Stimulated activated CD8-positive, alpha-beta memory T cell treated with anti-CD3 and anti-CD28 coated beads, Interleukin-7, amount 100 ng/mL, for 24 hours (primary cell): ENCODE results near the gene SCNN1B.
"Not testable (repeated sequence)": the region's sequence is repeated elsewhere in the genome, so short reads cannot be mapped to it uniquely, and the experiment has no call there.

Experiments
- DNase-seq: peaks from one replicate; pipeline ENCODE4 v3.0.0-alpha.2; 2020; ENCODE audit warnings: low read depth

The SCNN1B gene, protein sequence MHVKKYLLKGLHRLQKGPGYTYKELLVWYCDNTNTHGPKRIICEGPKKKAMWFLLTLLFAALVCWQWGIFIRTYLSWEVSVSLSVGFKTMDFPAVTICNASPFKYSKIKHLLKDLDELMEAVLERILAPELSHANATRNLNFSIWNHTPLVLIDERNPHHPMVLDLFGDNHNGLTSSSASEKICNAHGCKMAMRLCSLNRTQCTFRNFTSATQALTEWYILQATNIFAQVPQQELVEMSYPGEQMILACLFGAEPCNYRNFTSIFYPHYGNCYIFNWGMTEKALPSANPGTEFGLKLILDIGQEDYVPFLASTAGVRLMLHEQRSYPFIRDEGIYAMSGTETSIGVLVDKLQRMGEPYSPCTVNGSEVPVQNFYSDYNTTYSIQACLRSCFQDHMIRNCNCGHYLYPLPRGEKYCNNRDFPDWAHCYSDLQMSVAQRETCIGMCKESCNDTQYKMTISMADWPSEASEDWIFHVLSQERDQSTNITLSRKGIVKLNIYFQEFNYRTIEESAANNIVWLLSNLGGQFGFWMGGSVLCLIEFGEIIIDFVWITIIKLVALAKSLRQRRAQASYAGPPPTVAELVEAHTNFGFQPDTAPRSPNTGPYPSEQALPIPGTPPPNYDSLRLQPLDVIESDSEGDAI

GRCh38 chr16:23302045-23302956, at the start of gene SCNN1B:
SCNN1B (plus strand) TSS chr16:23302302; CDS start chr16:23348600, 46,298 bp downstream.
- no peak for DNase-seq

- DNase-seq = no peak
These were observed 49.8 kb upstream of the SCNN1B start for GRCh38 chr16:23252310-23252709.

- DNase-seq = not testable (repeated sequence)
These were observed 48.5 kb upstream of the SCNN1B start for GRCh38 chr16:23253650-23254049.

DNA sequence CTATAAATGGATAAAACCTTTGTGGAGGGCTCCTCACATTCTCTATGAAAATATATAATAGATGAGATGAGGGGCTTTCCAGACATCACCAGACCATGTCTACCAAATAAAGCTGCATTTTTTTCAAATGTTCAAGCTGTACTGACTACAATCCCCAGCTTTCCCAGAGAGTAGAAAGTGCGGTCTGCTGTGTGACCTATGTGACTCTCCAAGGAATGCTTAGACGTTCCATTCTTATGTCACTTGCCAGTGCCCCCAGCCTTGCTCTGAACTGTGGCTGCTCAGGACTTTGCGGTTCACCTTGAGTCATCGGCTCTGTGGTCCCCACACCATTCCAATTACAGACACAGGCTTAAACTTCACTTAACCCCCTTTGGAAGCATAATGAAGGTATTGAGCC, 47.8 kb upstream of the SCNN1B start:
- DNase-seq = no peak

DNA sequence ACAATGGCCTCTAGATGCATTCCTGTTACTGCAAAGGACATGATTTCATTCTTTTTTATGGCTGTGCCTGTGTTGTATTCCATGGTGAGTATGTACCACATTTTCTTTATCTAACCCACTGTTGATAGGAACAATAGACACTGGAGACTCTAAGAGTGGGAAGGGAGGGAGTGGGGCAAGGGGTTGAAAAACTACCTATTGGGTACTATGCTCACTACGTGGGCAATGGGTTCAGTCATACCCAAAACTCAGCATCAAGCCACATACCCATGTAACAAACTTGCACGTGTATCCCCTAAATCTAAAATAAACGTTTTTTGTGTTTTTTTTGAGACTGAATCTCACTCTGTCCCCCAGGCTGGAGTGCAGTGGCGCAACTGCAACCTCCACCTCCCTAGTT, 47.1 kb upstream of the SCNN1B start:
- no peak for DNase-seq

- no peak for DNase-seq
These were observed 45.7 kb upstream of the SCNN1B start for GRCh38 chr16:23256440-23256839.

DNA sequence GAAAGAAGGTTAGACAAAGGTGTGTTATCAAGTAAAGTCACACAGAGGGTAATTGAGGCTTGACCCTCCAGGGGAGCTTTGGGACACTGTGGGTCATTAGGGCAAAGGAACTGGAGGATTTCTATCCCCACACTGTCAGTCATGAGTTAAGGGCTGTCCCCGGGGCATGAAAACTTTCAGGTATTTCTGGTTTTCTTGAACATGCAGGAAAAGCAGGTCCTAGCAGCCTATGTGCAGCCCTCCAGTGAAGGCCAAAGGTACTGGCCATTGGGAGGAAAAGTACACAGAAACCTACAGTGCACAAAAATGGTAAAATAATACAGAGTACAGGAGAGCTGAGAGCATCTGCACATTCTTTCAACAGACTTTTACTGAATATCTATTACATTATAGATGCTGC, 44.4 kb upstream of the SCNN1B start:
- DNase-seq = no peak

DNA sequence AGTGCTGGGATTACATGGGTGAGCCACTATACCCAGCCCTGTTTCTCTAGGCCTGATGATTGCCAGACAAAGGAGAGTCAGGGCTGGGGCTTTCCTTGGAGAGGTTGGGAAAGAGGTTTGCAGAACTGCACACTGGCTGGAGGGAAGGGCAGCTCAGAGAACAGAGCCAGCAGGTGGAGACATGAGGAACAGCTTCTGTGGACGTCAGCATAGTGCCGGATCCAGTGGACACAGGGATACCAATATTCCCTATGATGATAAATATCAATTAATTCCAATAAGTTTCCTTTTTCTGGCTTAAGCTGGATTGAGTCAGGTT, 43.2 kb upstream of the SCNN1B start:
- DNase-seq = no peak

DNA sequence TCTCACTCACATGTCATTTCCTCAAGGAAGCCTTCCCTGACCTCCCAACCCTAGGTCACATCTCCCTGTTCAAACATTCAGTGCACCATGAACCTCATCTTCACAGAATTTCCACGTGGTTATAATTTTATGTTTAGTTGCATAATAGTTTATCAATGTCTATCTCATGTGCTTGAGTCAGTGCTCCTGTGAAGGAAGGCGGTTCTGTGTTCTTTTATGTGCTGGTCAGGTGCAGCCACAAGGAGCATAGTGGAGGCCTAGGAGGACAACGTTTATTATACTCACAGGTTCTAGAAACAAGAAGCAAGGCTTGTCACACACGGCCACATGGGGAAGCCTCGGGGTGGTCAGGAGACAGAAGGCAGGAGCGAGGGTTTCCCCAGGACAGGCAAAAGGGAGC, 34.5 kb upstream of the SCNN1B start:
- DNase-seq = no peak

DNA sequence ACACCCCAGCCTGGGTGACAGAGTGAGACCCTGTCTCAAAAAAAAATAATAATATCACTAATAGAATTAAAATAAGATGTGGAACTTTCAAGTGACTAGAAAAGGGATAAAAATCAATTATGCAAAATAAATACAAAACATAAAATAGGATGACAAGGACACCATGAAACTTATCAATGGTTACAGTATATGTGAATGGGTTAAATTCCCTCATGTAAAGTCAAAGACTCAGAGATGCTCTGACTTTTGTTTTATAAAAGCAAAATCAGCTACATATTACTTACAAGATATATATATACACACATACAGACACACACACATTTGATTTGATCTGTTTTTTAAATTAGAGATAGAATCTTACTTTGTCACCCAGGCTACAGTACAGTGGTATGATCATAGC, 33.5 kb upstream of the SCNN1B start:
- no peak for DNase-seq

GRCh38 chr16:23269248-23269953, 32.7 kb upstream of the SCNN1B start:
- DNase-seq = no peak

DNA sequence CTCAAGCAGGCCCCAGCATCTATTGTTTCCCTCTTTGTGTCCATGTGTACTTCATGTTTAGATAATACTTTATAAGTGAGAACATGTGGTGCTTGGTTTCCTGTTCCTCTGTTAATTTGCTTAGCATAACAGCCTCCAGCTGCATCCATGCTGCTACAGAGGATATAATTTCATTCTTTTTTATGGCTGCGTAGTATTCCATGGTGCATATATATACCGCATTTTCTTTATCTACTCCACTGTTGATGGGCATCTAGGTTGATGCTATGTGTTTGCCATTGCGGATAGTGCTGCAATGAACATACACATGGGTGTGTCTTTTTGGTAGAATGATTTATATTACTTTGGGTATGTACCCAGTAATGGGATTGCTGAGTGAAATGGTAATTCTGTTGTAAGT, 31.4 kb upstream of the SCNN1B start:
- no peak for DNase-seq

- DNase-seq = no peak
These were observed 27.1 kb upstream of the SCNN1B start for GRCh38 chr16:23274968-23275367.

DNA sequence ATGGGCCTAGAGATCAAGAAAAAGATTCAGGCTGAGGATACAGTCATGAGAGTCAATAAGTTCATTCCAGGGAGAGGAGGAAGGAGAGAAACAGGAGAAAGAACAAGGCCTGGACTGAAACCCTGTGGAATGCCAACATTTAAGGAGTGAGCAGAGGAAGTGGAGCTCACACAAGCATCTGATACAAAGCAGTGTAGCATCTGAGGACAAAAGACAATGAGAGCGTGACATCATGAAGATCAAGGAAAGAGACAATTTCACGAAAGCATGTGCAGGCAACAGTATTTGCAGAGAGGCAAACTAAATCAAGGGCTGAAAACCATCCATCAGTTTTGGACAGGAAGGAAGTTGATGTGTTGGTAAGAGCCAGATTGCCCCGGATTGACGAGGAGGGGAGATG, 25.3 kb upstream of the SCNN1B start:
- DNase-seq = no peak

DNA sequence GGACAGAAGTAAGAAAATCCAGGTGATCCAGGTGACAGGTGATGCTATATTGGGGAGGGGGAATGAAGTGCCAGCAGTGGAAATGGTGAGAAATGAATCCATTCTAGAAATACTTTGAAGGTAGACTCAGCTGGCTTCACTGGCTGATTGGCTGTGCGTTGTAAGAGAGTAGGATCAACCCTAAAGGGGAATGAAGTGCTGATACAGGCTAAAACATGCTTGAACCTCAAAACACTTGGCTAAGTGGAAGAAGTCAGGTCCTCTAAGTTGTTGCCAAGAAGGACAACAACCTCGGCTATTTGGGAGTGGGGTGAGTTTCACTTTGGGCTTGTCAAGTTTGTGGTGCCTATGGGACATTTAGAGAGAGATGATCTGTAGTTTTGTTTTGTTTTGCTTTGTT, 24.1 kb upstream of the SCNN1B start:
- no peak for DNase-seq

DNA sequence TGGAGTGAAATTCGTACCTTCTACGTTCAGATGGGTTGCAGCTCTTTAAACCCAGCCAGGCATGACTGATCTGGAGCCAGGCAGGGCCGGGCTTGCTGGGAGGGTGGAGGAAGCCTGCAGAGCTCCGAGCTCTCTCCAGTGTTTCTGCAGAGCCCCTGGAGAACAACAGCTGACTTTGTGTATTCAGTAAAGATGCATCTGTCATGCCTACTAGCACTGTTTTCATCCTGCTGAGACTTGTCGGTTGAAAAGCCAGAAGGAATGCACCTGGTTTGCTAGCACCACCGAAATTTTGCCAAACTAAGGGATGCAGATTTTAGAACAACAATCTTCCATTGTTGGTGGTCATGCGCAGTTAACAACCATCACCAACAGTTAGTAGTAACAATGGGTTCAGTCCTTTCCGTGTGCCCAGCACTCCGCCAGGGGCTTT, 22.4 kb upstream of the SCNN1B start:
- DNase-seq = no peak

DNA sequence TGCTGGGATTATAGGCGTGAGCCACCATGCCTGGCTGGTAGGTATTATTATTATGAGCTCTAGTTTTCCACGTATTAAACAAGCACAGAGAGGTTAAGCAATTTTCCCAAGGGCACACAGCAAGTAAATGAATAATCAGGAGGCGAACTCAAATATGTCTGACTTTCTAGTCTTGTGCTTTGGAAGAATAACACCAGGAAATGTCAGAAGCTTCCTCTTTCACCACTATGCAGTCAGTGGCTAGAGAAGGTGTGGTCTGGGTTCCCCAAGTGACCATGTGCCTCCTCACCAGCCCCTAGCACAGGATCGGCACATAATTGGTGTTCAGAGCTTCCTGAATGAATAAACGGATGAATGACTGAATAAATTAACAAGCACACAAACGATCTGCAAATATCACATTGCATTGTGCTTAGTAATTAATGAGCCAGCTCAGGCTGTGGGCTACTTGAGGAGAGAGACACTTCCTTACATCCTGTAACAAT, 21.6 kb upstream of the SCNN1B start:
- no peak for DNase-seq

DNA sequence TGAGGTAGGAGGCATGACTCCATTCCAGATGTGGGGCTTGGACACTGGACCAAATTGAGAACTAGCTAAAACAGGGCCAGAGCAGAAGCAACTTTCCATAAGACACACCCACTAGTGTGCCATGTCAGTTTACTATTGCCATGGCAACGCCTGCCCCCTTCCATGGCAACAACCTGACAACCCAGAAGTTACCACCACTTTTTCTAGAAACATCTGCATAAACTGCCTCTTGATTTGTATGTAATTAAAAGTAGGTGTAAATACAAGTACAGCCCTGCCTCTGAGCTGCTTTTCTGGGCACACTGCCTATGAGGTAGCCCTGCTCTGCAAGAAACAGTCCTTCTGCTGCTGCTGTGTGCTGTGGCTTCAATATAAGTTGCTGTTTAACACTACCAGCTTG, 19.5 kb upstream of the SCNN1B start:
- DNase-seq = no peak

GRCh38 chr16:23283571-23283970, 18.5 kb upstream of the SCNN1B start:
- no peak for DNase-seq

- no peak for DNase-seq
These were observed 17.5 kb upstream of the SCNN1B start for GRCh38 chr16:23284584-23284983.

DNA sequence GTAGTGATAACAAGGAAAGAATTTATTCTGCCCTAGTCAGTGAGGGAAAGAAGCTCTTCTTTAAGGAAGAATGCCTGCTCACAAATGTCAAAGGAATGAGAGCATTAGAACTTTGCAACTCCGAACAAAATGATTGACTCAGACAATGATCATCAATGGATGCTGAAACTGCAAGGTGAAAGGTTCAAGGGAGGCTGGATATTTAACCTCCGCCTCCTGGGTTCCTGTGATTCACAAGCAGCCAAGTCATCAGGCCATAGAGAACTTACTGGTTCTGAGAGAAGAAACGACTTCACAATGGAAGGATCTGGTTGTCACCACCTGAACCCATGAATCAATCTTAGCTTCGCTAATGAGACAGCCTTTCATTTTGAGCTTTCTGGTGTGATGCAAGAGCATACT, 16.0 kb upstream of the SCNN1B start:
- DNase-seq = no peak

DNA sequence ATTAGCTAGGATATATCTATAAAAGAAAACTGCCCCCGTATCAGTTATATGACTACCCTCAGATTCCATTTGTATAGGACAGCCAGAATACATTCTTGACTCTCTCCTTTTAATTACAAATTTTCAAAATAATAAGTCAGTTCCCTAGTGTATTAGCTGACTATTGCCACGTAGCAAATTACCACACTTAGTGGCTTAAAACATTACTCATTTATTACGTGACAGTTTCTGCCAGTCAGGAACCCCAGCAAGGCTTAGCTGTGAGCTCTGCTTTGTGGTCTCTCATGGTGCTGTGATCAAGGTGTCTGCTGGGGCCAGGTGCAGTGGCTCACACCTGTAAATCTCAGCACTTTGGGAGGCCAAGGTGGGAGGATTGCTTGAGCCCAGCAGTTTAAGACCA, 13.9 kb upstream of the SCNN1B start:
- no peak for DNase-seq
